IPS DF 4.7 (cell line): ENCODE measurements around the gene IL22RA1.

Source experiments
- DNase-seq: peaks from one replicate; pipeline ENCODE4 v3.0.0-alpha.2; 2013; ENCODE audit warnings: low spot score; ENCODE audit errors: extremely low read depth

Gene IL22RA1

DNA sequence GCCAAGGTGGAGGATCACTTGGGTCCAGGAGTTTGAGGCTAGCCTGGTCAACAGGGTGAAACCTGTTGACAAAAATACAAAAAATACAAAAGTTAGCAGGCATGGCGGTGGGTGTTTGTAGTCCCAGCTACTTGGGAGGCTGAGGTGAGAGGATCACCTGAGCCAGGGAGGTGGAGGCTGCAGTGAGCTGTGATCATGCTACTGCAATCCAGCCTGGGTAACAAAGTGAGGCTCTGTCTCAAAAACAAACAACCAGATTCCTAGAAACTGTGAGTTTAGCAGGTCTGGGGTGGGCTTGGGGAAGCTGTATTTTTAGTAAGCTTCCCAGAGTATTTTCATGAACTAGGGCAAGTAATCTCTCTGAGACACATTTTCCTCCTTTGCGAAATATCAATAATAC lies 25.8 kb downstream of the IL22RA1 start:
- no peak for DNase-seq

DNA sequence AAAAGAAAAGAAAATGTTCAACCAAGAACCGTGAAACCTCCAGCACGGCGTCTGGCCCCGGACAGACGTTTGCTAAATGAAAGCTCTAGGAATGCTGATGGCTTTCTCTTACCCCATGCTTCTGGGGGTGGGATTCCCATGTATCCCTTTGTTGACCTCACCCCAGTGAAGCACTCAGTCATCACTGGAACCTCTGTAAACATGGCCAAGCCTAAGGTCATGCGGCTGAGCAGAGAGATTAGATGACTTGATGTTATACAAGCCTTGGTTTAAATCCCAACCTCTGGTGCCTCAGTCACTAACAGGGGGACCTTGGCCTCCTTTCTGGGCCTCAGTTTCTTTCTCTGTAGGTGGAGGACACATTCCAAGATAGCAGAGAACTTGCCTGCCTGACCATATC lies 28.2 kb downstream of the IL22RA1 start:
- DNase-seq = no peak

DNA sequence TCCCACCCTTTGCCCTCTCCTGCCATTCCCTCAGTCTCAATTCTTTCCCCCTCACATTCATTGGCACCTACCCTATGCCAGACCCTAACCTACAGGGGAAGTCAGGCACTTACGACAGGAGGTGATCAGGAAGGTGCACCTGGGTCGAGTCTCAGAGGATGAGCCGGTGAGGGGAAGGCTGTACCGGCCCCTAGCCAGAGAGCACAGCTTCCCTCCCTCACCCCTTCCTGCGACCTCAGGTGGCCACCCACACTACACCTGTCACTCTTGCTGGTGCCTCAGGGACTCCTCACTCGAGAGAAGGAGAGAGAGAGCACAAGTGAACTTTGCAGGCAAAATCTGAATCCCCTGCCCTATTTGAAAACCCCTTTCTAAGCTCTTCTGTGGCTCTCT lies 29.3 kb downstream of the IL22RA1 start:
- no peak for DNase-seq

DNA sequence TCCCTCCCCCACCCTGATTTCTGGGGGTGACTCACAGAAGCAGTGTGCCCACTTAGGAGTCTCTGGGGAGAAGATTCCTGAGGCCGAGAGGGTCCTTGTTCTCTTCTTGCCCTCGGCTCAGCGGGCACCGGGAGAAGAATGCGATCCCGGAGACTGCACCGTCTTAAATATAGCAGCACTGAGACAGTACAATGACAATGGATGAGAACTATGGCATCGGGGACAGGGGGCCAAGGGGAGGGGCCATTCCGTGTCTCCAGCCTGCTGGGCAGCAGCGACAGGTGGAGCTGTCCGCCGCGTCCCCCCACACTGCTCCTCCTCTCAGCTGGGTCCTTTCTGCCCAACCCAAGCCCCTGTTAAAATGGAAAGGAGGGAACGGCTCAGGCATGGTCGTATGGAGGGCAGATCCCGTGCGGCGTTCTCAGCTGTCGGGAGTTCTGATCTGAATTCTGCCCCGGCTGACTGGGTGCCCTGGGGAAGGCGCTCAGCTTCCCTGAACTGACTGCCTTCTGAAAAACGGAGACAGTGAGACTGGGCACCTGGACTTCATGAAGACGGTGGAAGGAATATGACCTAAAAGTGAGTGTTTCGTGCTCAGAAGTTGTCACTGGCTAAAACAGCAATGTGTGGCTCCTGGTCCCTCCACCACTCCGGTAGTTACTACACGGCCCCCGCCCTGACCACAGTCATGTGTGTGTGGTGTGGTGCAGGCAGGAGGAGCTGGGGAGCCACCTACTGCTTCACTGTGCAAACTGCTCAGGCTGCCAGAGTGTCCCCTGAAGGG lies 30.8 kb downstream of the IL22RA1 start, which contains the start of gene MYOM3:
Gene MYOM3 (minus strand): TSS at position 140 of the 784 bp plus-strand sequence. CDS start 3,499 bp downstream, outside the sequence.
- DNase-seq = peak; percentile 38

DNA sequence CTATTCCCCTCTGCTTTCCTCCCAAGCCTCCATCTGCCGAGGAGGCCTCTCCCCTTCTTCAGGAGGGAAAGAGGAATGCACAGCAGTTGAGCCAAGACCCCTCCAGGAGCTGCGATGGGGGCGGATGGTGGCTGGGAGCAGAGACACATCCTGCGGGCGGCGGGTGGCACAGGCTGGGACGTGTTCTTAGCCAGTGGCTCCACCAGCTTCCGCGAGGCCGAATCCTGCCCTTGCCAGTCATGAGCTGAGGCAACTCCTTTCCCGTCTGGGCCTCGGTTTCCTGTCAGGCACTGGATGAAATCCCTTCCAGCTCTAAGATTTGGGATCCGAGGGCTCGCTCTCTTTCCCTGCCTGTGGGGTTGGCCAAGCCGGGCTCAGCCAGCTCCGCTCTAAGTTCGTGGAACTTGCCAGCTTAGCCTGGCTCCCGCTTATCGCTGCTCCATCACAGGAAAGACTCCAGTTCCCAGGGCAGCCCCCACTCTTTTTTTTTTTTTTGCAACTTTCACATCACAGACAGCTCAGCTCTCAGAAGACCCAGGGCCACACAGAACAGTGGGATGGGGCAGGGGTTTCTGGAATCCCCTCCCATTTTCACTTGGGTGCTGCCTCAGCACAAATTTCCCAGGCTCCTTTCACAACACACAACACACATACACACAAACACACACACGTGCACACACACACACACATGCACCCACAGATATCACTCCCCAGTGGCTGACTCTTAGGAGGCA lies 31.5 kb downstream of the IL22RA1 start:
- no peak for DNase-seq

DNA sequence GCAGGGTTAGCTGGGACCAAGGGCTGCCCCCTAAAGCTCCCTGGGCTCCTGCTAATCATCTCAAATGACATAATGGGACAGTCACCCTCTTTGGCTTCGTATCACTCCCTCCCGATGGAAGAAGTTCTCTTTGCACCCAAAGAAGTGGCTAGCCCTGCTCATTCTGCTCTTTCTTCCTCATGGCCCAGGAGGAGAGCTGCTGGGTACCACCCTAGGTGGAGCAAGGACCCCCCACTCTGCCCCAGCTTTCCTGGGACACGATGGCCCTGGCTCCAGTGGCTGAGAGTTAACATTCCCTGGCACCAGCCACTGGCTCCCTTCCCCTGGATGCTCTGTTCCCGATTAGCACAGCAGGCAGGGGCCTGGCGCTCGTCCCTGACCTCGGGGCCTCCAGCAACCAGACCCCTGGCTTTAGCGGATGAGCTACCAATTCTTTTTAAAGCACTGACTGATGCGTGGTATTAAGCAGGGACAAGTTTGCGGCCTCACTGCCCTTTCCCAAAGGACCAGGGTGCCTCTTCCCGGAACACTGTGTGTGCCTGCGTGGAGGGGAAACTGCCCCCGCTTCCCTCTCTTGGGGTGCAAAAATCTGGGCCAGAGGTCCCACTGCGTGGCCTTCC lies 32.2 kb downstream of the IL22RA1 start:
- no peak for DNase-seq

DNA sequence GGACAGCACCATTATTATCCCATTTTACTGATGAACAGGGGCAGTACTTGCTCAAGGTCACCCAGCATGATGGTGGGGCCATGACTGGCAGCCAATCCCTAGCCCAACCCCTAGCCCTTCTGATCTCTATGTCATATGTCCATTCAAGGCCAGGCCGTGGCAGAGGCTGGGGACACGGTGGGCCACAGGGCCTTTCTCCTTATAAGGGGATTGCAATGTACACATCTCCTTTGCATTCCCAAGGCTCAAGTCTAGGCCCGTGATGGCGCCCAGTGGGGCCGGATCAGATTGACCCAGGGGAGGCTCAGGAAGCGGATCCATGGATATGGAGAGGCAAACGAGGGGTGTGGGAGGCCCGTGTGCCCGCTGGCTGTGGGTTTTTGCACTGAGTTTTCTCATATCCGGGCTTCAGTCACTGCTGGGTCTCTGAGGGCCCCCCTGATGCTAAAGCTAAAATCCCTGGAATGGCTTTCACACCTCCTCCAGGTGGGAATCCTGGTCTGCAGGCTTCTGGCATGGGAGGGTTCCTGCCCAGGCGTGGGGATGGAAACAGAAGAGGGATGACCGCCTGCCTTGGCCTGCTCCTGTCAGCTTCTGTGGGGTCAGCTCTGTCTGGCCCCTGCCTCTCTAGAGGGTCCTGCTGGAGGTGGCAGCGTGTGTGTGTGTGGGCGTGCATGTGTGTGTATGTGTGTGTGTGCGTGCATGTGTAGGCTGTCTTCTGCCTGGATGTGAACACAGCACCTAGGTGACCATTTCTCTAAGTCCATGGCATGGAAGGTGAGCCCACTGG lies 33.1 kb downstream of the IL22RA1 start:
- no peak for DNase-seq

DNA sequence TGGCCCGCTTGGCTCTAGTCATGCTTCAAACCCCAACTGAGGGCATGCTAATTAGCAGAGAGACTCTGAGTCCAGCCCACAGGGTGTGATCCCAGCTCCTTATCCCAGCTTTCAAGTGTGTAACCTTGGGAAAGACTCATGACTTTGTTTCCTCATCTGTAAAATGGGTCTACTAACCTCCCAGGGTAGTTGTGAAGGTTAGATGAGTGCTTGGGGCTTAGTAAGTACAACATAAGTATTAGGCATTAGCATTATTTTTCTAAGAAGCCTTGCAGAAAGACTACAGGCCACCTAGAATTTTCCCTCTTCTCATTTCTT lies 33.8 kb downstream of the IL22RA1 start:
- DNase-seq = no peak

DNA sequence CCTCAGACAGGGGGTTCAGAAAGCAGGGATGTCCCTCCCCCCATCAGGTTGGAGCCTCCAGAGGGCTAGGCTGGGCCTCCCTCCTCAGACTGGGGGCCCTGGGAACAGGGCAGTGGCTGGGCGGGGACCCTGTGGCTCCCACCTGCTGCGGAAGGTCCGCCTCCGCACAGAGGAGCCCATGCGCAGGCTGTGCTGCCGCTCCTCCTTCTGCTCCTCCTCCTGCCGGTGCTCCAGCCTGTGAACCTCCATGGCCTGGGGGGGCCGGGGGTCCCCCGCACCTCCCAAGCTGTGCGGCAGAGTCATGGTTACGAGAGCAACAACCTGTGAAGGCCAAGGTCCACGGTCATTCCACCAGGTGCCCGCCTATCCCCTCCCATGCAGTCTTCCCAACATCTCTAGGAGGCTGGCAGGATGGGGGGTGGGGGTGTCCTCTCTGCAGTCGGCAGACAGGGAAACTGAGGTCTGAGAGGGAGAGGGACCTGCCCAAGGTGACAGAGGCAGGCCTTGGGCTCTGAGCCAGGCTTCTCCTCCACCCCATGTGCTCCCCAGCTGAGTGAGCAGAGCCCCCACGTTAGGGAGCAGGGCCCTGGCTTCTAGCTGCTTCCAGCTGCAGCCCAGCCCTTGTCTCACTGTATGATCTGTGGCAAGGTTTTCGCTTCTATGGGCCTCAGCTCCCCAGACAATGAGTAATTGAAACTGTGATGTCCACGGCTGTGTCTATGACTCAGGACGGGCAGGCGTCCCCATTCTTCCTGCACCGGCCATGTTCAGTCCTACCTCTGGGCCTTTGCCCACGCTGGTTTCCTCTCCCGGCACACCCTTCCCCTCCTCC lies 34.4 kb downstream of the IL22RA1 start:
- DNase-seq = no peak

DNA sequence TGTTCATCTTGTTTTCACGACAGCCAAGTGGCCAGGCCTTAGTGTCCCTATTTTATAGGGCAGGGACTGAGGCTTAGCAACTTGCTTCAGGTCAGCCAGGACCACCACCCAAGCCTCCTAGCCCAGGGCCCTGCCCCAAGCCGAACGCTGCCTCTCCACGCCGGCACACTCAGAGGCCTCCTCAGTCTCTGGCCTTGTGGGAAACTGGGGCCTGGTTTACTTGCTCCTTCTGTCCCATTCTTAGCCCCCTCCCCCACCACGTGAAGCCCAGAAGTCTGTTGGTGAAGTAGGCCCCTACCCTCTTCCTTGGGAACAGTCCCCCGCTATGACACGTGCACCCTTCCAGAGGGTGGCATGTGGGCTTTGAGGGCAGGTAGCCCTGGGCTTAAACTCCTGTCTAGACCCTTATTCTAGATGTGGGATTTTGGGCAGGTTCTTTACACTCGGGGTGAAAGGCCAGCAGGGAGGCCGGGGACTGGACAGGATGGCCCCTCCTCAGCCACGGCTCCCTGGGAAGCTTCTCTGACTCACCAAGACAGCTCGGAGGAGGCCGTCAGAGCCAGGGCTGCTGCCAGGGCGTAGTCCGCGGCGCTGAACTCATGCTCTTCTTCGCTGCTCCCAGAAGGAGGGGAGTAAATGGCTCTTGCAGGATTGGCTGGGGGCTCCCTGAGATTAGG lies 35.3 kb downstream of the IL22RA1 start:
- no peak for DNase-seq

DNA sequence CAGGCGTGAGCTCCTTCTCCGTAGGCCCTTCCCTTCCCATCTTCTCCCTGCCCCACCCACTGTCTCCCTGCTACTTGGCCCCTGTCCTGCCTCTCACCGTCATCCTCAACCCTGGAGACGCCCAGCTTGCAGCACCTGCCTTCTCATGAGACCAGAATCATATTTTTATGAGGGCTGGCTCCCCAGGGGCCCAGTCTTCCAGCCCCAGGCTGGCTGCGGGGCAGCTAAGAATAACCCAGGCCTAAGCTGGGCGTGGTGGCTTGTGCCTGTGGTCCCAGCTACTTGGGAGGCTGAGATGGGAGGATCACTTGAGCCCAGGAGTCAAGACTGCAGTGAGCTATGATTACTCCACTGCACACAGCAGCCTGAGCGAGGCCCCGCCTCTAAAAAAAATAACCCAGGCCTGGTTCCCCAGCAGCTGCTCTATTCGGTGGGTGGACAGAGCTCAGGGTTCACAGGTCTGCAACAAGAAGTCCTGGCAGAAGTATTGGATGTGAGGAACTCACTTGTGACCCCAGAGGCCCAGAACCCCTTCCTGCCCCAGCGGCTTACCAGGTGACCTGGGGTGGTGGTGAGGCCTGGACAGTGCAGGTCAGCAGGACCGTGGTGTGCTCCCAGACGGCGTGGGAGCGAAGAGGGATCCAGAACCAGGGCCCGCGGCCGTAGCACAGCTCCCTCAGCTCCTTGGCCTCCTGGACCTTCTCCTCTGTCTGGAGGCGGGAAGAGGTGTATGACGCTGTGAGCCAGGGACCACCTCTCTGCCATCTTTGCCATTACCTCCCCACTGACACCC lies 37.4 kb downstream of the IL22RA1 start:
- no peak for DNase-seq

DNA sequence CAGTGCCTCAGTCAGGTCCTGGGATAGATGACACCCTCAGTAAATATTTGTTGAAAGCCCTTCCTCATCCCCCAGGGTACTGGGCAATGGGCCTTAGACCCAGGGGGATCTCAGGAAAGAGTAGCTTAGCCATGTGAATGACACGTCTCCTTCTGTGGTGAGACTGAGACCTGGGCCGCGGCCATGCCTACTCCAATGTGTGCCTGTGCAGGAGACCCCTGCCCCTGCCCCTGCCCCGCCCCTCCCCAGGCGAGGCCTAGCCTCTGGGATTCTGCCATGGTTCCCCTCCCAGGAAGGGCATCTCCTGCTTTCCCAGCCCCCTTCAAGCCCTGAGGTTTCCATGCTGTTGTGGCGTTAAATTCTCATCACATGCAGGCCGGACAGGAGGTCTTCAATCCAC lies 38.1 kb downstream of the IL22RA1 start:
- no peak for DNase-seq

DNA sequence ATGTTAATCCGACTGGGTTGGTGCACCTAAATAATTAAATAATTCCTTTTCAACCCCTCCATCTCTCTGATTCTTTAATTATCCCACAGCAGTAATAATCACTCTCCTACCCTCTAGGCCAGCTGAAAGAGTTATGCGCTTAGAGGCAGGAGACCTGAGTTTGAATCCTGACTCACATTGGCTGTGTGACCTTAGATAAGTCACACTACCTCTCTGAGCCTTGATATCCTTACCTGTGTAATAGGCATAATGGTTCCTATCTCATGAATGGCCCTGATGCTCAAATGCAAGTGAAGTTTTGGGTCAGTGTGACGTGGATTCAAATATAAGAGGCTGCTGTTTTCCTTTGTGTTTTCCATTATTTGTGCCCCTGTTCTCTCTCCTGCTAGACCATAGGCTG lies 39.1 kb downstream of the IL22RA1 start:
- DNase-seq = no peak

DNA sequence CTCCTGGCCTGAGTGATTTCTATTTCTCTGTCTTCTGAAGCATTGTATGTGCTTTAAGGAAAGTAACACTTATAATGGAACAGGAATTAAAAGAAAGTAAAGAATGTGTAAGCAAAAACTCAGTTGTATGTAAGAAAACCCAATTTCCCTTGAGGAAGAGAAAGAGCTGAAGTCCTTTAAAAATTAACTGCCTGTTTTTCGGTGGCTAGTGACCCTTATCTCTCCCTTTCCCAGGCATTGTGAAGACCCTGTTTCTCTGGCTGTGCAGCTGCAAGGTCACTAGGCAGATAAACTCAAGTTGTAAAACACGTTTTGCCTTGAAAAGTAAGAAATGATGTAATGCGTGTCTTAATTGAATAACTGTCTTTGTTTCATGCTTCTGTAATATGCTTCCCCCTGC lies 39.5 kb downstream of the IL22RA1 start:
- no peak for DNase-seq

DNA sequence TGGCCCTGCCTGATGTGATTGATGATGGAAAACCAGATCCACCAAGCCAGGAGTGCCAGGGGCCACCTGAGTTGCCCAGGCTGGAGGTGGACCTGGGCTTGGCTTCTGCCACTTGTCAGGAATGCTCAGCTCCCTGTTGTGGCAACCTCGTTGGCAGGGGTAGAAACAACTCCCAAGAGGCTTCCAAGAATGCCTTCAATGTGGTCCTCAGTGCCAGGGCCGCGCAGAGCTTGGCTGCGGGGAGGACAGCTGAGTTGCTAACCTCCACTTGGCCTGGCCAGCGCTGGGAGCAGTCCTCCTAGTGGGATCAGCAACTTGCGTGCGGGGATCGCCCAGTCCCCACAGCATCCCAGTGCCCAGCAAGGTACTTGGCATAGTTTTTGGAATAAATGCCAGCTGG lies 40.0 kb downstream of the IL22RA1 start:
- DNase-seq = no peak

DNA sequence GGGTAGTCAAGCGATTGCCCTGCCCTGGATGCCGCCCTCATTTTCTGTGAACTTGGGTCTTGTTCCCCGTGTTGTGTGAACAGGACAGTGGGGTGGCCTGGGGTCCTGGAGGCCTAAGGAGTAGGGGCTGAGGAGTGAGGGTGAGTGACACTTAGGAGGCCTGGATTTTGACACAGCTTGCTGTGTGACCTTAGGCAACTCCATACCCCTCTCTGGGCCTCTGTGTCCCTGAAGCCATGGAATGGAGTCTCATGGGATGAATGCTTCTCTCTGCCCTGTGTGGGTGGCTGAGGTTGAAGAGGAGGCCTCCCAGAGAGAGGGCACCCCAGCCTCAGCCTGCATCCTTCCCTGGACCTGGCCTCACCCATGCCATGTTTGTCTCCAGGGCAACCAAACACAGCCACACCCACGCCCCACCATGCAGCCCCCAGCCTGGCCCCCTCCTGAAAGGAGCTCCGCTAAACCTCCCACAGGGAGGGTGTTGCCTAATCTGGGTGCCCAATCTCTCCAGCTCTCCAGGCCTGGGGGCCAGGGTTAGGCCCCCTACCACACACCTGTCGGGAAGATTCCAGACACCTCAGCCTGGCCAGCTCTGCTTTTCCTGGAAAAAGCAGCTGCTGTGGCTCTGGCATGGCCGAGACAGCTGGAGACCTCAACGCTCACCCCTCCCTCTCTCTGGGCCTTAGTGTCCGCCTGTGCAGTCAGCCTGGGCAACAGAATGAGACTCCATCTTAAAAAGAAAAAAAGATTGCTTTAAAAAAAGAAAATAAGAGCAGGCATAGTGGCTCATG lies 40.9 kb downstream of the IL22RA1 start:
- DNase-seq = no peak

DNA sequence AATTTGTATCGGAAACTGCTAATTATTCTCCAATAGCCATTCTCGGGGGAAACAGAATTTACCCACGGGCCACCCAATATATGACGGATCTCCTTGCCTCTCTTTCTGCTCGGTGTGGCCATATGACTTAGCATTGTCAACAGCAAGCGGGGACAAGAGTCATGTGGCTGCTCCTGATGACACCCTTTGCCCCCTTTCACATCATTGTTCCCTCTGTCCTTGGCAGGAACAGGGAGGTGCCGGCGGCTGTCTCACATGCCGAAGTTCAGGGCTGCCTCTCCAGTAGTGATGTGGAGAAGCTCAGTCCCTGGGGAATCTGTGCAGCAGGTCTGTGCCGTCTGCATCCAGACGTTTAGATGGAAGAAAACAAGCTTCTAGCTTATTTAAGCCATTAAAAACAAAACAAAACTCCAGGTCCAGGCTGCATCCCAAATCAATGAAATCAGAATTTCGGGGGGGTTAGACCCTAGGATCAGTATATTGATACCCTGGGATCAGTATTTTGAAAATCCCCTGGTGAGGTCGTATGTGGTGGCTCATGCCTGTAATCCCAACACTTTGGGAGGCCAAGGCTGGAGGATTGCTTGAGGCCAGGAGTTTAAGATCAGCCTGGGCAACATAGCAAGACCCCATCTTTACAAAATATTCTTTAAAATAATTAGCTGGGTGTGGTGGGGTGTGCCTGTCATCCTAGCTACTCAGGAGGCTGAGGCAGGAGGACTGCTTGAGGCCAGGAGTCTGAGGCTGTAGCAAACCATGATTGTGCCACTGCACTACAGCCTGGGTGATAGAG lies 41.8 kb downstream of the IL22RA1 start:
- no peak for DNase-seq
